CD4-positive, alpha-beta T cell treated with Interleukin-10 for 1 hour (primary cell): ENCODE results near the gene ETV4.

Source experiments
- DNase-seq: peaks from one replicate; pipeline ENCODE4 v3.0.0-alpha.2; 2020

ETV4 gene

DNA sequence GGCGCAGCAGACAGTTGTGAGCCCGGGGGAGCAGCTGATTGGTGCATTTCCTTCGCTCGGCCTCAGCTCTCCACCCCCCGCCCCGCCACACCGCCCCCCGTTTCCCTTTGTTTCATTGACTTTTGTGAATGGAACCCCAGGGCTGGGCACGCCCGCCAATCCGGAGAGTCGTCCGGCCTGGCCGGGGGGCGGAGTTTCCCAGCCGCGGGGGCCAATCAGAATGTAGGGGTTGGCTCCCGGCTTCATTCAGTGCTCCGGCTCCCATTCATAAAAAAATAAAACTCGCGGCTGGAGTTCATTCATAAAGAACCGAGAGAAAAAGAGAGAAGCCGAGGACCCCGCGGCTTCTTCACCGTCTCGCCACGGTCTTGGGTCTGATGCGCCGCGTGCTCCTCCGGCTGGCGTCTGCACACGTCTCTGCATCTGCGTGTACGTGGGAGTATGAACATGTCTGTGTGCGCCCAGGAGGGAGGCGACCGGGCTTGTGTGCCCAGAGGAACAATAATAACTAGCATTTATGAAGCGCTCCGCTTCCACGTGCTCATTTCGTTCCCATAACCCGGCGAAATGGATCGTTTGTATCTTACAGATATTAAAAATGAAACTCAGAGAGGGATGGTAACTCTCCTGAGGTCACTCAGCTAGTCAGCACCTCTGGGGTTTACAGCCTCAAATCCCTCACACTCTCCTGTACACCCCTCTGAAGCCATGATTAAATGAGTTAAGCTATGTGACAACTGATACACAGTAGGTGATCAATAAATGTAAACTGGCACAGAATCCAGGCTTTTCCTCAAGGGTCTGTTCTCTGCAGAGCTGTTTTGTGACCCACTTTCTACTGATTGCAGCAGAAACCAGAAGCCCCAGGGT lies at the start of gene ETV4:
Gene ETV4 (minus strand): TSS at position 22 of the 870 bp plus-strand sequence. CDS start 723 bp downstream, outside the sequence.
- DNase-seq: peak; percentile 92

GRCh38 chr17:43595466-43595865 lies 49.3 kb upstream of the ETV4 start:
- DNase-seq: no peak

DNA sequence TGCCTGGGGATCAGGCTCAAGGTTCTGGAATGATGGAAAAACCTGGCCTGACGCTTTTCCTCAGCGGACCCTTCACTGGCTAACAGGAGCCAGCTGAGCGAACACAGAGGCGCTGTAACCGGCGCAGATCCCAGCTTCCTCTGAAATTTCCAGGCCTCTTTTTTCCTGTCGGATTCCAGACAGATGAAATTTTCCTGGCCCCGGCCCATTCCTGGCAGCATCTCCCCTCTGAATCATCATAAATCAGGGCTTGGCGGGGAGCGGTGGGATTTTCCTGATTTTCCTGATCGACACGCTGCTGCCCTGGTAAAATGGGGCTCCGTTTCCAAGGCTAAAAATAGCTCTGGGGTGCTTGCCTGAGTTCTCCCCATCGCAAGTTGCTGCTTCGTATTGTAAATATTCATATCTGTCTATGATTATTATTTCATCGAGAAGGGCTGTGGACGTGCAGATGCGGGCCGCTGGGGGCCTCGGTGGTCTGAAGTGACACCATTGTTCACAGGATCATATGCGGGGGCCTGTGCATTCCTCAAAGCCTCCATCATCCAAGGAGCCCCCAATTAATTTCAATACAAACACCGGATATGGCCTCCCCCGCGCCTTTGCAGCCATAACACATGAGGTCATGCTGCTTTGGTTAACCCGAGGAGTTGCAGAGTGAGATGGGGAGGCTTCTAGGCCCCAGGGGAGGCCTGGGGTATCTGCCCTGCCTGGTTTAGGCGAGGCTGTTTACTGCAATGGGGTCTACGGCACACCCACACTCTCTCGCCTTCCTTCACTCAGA lies 45.8 kb upstream of the ETV4 start:
- no peak for DNase-seq

GRCh38 chr17:43591001-43591400 lies 44.9 kb upstream of the ETV4 start:
- no peak for DNase-seq

DNA sequence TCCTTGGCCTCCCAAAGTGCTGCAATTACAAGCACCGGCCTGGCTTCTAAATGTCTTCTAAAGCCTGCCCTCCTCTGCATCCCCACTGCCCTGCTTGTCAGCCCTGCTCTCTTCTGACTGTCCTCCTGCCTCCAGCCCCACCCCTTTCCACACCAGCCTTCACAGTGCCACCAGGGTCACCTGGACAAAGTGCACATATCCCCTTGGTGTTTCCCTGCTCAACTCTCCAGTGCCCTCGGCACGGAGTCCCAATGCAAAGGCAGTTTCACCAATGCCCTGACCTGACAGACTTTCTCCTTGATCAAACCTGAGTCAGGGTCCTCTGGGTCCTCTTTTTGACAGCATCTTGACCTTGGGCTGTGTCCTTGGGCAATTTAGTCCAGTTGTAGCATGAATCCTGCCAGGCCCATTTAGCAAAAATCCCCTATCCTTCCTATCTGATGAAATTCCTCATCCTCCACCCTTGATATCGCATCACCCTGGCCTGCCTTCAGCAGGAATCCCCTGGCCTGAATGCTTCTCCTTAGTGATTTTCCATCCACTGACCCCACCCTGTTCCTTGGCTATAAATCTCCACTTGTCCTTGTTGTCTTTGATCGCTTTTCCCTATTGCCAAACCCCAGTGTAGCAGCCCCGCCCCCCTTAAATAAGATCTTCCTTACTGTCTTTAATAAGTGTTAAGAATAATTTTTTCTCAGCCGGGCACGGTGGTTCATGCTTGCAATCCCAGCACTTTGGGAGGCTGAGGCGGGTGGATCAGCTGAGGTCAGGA lies 42.7 kb upstream of the ETV4 start:
- no peak for DNase-seq

GRCh38 chr17:43588121-43588520 lies 42.0 kb upstream of the ETV4 start:
- no peak for DNase-seq

DNA sequence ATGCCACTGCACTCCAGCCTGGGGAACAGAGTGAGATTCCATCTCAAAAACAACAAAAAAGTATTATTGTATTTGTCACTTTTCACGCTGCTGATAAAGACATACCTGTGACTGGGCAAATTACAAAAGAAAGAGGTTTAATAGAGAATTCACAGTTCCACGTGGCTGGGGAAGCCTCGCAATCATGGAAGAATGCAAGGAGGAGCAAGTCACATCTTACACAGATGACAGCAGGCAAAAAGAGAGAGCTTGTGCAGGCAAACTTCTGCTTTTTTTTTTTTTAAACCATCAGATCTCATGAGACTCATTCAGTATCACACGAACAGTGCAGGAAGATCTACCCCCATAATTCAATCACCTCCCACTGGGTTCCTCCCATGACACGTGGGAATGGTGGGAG lies 41.5 kb upstream of the ETV4 start:
- no peak for DNase-seq

GRCh38 chr17:43584666-43585102 lies 38.5 kb upstream of the ETV4 start:
- DNase-seq: no peak

DNA sequence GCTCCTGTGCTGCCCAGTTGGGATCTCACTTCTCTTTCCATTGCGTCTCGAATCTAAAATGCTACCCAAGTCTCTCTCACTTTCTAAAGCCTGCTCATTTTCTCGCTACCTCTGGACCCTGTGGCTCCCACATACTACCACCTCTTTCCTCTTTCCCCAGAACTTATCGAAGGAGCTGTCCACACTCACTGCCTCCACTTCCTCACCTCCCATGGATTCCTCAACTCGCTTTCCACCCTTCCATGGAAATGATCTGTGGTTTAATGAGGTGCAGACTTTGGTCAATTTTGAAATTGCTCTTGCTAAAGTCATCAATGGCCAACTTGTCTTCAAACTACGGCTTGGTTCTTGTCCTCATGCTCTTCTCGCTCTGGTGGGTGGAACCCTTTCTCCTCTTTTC lies 37.2 kb upstream of the ETV4 start:
- no peak for DNase-seq

- no peak for DNase-seq
Observed at GRCh38 chr17:43581613-43582012, 35.5 kb upstream of the ETV4 start.

- no peak for DNase-seq
Observed at GRCh38 chr17:43581130-43581529, 35.0 kb upstream of the ETV4 start.

GRCh38 chr17:43579566-43580140 lies 33.5 kb upstream of the ETV4 start:
- DNase-seq: no peak

GRCh38 chr17:43578699-43579565 lies 32.8 kb upstream of the ETV4 start:
- DNase-seq: peak; percentile 34

DNA sequence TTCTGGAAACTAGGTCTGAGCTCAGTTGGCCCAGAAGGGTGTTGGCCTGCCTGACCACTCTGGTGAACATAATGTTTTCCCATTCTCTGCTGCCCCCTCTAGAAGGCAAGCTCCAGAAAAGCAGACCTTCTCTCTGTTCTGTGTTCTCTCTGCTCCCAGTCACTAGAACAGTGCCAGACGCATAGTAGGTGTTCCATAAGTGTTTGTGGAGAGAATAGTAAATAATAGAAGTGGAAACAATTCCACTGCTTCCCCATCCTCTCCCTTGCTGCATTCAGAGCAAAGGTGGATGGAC lies 32.2 kb upstream of the ETV4 start:
- no peak for DNase-seq

GRCh38 chr17:43577664-43578403 lies 31.7 kb upstream of the ETV4 start:
- no peak for DNase-seq

DNA sequence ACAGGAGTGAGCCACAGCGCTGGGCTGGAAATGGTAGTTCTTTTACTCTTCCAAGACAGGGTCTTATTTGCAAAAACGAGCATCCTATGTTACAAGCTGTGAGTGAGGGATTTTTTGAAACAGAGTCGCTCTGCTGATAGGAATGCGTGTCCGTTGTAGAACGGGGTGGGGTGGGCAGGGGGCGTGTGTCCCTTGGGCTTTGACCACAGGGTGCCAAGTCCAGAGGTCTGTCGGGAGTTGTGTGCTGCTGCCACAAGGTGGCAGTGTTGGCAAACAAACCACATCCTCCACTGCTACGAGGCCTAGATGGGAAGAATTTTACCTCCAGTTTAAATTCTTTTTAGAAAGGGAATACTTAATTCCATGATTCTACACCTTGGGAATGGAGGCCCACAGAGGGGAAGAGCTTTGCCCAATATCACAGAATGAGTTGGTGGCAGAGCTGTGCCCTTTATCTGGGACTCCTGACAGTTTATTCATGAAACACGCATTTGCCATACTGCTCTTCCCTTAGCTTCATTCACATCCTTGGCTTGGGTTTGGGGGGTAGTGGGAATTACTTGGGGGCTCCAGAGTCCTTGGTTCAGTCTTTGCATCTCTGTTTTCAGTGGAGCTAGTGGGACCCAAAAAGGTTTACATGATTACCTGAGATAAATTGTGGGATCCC lies 30.6 kb upstream of the ETV4 start:
- peak; percentile 72 for DNase-seq

DNA sequence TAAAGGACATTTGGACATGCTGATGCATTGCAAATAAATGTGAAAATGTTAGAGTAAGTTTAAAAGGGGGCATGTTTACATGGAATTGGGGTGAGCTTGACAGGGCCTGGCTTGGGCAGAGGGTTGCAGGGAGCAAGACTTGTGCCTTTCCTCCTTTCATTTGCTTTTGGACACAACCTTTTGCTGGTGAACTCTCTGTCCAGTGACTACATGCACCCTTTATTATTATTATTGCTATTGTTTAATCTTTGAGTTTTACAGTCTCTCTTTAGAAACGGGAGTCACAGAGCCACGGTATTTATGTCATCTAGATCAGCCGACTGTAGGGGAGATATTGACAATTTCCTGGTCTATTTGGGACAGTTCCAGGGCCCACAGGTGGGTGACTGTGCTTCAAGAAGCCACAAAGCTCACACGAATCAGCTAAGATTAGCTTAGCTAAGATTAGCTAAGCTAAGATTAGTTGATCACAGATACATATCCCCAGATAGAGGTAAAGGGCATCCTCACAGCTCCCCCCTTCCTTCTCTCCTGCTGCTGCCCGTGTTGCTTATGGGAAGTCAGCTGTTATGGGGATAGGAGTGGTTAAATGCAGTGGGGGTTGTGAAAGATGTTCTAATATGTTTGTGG lies 28.9 kb upstream of the ETV4 start:
- DNase-seq: no peak

GRCh38 chr17:43574348-43574747 lies 28.2 kb upstream of the ETV4 start:
- DNase-seq: no peak

DNA sequence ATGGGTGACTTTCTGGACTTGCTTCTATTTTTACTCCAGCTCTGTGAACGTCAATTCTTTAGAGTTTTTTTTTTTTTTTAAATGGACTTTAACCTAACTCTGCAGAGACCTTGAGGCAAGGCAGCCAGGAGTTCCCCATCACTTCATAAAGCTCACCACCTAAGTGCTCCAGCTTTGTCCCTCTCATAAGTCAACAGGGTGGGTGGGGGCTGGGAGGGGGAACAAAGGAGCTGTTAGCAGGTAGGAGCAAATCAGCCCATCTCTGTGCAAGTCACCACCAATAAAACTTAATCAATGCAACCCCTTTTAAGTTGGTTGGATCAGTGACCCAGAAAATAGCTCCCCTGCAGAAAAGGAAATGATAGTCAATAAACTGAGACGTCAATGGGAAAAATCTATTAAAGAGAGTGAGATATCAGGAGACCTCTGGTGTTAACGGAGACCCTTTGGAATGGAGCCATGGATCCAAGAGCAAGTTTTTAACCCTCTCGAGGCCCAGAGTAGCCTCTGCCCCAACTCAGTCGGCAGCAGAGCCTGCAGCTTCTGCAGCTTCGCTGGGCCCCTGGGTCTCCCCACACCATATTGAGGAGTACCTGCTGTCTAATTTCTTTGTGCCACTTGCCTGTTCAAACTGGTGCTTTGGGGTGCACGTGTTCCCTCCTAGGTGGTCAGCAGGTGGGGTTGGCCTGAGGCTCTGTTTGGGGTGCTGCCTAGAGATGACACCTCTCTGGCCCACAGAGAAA lies 27.6 kb upstream of the ETV4 start:
- no peak for DNase-seq
